ENCODE data around the gene LYSET.

LYSET gene

DNA sequence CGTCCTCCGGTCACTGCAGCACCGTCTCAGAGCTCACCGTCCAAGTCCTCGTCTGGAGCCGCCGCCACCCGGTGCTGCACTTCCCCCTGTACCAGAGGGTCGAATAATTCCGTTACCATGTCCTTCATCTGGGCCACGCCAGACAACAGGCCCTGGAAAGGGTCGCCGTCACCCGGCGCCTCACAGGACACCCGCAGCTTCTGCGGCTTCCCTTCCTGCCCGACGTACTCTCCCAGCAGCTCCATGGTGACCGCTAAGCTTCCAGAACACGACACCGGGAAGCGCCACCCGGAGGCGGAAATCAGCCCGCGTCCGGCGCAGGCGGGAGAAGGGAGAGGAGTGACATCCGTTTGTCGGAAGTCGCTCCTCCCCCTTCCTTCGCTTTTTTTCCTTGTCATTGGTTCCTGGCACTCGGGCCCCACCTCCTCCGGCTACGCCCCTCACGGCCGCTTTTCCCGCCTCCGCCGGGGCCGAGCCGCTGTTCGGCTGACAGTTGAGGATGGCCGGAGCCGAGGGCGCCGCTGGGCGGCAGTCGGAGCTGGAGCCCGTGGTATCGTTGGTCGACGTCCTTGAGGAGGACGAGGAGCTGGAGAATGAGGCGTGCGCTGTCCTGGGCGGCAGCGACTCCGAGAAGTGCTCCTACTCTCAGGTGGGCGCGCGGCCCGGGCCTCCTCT, 21.8 kb downstream of the LYSET start, which contains the start of the genes GON7 and UBR7:
TSS of gene GON7 (minus strand) at position 273 of the 675 bp plus-strand sequence. CDS start at position 245, 28 bp downstream.
TSS of gene UBR7 (plus strand) at position 464 of the 675 bp plus-strand sequence. CDS start at position 500, 36 bp downstream.
- Histone ChIP-seq H3K36me3 (ENCODE audit: control insufficient read depth in 2 of 2, insufficient read depth in 1 of 2, low read length in 2 of 2) (peaks cover 13 to 19% of the 10 kb centered on the region in 2 experiments), H3K4me1 (ENCODE audit: control insufficient read depth, insufficient read depth, low read length) (0 out of 2 replicates have a peak, but pooled peaks cover 2% of the 10 kb centered on the region), H3K9me3 (ENCODE audit: control insufficient read depth, insufficient read depth, low read depth, low read length) (no peaks in the 10 kb centered on the region), H3K4me3 (ENCODE audit: low read depth, low read length) (peak within 1 kb of the TSS; percentile 83), H3K27ac (ENCODE audit: extremely low read depth, low read depth, low read length) (peak within 1 kb of the TSS; percentile 96)
- ChIA-PET POLR2A (interaction anchor here (0.7 to 4.0 kb wide), 6 partner anchors 10 to 413 kb away, joined by 3 to 44 read pairs (median 3); partner anchors contain the start of genes GOLGA5, LYSET and MOAP1), CTCF (interaction anchor here (0.6 to 3.2 kb wide), 16 partner anchors 9 to 416 kb away, joined by 3 to 14 read pairs (median 4); partner anchors contain the start of genes LYSET and MOAP1)
- TF ChIP-seq ZNF791 (tag by site-specific recombination; IDR thresholded peaks at IDR 0.05) (no peak), OSR2 (tag by site-specific recombination; IDR thresholded peaks at IDR 0.05) (peak; percentile 38; the same call in 1 of the 2 replicates), ZIC2 (tag by site-specific recombination; IDR thresholded peaks at IDR 0.05) (peak; percentile 37; the same call in 1 of the 2 replicates), ZNF394 (tag by site-specific recombination; IDR thresholded peaks at IDR 0.05; ENCODE audit: borderline replicate concordance) (peak; percentile 33; the same call in 1 of the 2 replicates), ZNF24 (tag by site-specific recombination; IDR thresholded peaks at IDR 0.05) (no peak), ZNF510 (tag by site-specific recombination; IDR thresholded peaks at IDR 0.05; ENCODE audit: insufficient replicate concordance) (no peak), TCF7L2 (IDR thresholded peaks at IDR 0.05; ENCODE audit: borderline replicate concordance, low read depth, low read length) (no peak), YY1 (tag by site-specific recombination; IDR thresholded peaks at IDR 0.05) (peak; percentile 52; the same call in 1 of the 2 replicates), SP3 (tag by site-specific recombination; IDR thresholded peaks at IDR 0.05) (peak; percentile 96), ZBTB20 (tag by site-specific recombination; IDR thresholded peaks at IDR 0.05) (no peak), SP2 (tag by site-specific recombination; IDR thresholded peaks at IDR 0.05) (peak; percentile 99), ZBTB8A (tag by site-specific recombination; IDR thresholded peaks at IDR 0.05) (peak; percentile 92), ZNF76 (tag by site-specific recombination; IDR thresholded peaks at IDR 0.05; ENCODE audit: borderline replicate concordance, low read depth) (peak; percentile 36; the same call in 1 of the 2 replicates), MYNN (tag by site-specific recombination; IDR thresholded peaks at IDR 0.05; ENCODE audit: borderline replicate concordance) (0 out of 2 replicates have a peak, but pooled peaks have one; percentile 24), ZFHX2 (tag by site-specific recombination; conservative IDR thresholded peaks at IDR 0.05) (peak; percentile 77)
- TF ChIP-seq, protein P1, sequence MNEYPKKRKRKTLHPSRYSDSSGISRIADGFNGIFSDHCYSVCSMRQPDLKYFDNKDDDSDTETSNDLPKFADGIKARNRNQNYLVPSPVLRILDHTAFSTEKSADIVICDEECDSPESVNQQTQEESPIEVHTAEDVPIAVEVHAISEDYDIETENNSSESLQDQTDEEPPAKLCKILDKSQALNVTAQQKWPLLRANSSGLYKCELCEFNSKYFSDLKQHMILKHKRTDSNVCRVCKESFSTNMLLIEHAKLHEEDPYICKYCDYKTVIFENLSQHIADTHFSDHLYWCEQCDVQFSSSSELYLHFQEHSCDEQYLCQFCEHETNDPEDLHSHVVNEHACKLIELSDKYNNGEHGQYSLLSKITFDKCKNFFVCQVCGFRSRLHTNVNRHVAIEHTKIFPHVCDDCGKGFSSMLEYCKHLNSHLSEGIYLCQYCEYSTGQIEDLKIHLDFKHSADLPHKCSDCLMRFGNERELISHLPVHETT (tag by site-specific recombination; IDR thresholded peaks at IDR 0.05): peak; percentile 20; the same call in 1 of the 2 replicates
- TF ChIP-seq, protein P2, sequence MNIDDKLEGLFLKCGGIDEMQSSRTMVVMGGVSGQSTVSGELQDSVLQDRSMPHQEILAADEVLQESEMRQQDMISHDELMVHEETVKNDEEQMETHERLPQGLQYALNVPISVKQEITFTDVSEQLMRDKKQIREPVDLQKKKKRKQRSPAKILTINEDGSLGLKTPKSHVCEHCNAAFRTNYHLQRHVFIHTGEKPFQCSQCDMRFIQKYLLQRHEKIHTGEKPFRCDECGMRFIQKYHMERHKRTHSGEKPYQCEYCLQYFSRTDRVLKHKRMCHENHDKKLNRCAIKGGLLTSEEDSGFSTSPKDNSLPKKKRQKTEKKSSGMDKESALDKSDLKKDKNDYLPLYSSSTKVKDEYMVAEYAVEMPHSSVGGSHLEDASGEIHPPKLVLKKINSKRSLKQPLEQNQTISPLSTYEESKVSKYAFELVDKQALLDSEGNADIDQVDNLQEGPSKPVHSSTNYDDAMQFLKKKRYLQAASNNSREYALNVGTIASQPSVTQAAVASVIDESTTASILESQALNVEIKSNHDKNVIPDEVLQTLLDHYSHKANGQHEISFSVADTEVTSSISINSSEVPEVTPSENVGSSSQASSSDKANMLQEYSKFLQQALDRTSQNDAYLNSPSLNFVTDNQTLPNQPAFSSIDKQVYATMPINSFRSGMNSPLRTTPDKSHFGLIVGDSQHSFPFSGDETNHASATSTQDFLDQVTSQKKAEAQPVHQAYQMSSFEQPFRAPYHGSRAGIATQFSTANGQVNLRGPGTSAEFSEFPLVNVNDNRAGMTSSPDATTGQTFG (tag by site-specific recombination; IDR thresholded peaks at IDR 0.05; ENCODE audit: borderline replicate concordance): no peak
- TF ChIP-seq, protein P3, sequence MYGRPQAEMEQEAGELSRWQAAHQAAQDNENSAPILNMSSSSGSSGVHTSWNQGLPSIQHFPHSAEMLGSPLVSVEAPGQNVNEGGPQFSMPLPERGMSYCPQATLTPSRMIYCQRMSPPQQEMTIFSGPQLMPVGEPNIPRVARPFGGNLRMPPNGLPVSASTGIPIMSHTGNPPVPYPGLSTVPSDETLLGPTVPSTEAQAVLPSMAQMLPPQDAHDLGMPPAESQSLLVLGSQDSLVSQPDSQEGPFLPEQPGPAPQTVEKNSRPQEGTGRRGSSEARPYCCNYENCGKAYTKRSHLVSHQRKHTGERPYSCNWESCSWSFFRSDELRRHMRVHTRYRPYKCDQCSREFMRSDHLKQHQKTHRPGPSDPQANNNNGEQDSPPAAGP (tag by site-specific recombination; IDR thresholded peaks at IDR 0.05): no peak
- TF ChIP-seq, protein P4, sequence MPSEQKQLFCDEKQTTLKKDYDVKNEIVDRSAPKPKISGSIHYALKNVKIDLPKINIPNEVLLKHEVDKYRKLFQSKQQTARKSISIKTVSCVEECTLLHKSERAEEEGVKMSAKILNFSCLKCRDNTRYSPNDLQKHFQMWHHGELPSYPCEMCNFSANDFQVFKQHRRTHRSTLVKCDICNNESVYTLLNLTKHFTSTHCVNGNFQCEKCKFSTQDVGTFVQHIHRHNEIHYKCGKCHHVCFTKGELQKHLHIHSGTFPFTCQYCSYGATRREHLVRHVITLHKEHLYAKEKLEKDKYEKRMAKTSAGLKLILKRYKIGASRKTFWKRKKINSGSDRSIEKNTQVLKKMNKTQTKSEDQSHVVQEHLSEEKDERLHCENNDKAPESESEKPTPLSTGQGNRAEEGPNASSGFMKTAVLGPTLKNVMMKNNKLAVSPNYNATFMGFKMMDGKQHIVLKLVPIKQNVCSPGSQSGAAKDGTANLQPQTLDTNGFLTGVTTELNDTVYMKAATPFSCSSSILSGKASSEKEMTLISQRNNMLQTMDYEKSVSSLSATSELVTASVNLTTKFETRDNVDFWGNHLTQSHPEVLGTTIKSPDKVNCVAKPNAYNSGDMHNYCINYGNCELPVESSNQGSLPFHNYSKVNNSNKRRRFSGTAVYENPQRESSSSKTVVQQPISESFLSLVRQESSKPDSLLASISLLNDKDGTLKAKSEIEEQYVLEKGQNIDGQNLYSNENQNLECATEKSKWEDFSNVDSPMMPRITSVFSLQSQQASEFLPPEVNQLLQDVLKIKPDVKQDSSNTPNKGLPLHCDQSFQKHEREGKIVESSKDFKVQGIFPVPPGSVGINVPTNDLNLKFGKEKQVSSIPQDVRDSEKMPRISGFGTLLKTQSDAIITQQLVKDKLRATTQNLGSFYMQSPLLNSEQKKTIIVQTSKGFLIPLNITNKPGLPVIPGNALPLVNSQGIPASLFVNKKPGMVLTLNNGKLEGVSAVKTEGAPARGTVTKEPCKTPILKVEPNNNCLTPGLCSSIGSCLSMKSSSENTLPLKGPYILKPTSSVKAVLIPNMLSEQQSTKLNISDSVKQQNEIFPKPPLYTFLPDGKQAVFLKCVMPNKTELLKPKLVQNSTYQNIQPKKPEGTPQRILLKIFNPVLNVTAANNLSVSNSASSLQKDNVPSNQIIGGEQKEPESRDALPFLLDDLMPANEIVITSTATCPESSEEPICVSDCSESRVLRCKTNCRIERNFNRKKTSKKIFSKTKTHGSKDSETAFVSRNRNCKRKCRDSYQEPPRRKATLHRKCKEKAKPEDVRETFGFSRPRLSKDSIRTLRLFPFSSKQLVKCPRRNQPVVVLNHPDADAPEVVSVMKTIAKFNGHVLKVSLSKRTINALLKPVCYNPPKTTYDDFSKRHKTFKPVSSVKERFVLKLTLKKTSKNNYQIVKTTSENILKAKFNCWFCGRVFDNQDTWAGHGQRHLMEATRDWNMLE (tag by site-specific recombination; conservative IDR thresholded peaks at IDR 0.05; ENCODE audit: low read depth): peak; percentile 82
- TF ChIP-seq, protein P5, sequence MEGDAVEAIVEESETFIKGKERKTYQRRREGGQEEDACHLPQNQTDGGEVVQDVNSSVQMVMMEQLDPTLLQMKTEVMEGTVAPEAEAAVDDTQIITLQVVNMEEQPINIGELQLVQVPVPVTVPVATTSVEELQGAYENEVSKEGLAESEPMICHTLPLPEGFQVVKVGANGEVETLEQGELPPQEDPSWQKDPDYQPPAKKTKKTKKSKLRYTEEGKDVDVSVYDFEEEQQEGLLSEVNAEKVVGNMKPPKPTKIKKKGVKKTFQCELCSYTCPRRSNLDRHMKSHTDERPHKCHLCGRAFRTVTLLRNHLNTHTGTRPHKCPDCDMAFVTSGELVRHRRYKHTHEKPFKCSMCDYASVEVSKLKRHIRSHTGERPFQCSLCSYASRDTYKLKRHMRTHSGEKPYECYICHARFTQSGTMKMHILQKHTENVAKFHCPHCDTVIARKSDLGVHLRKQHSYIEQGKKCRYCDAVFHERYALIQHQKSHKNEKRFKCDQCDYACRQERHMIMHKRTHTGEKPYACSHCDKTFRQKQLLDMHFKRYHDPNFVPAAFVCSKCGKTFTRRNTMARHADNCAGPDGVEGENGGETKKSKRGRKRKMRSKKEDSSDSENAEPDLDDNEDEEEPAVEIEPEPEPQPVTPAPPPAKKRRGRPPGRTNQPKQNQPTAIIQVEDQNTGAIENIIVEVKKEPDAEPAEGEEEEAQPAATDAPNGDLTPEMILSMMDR (tag by site-specific recombination; IDR thresholded peaks at IDR 0.05): no peak; the same call in none of the 2 replicates
